ENCODE data around the gene SOAT1. TPM values are rescaled to one million over a fixed set of nuclear protein-coding genes. Genes with fewer than 3 reads are reported as not detected.

Gene SOAT1
- total RNA-seq (ENCODE audit: low replicate concordance) = 8.6 and 19.4 TPM in 2 replicates

DNA sequence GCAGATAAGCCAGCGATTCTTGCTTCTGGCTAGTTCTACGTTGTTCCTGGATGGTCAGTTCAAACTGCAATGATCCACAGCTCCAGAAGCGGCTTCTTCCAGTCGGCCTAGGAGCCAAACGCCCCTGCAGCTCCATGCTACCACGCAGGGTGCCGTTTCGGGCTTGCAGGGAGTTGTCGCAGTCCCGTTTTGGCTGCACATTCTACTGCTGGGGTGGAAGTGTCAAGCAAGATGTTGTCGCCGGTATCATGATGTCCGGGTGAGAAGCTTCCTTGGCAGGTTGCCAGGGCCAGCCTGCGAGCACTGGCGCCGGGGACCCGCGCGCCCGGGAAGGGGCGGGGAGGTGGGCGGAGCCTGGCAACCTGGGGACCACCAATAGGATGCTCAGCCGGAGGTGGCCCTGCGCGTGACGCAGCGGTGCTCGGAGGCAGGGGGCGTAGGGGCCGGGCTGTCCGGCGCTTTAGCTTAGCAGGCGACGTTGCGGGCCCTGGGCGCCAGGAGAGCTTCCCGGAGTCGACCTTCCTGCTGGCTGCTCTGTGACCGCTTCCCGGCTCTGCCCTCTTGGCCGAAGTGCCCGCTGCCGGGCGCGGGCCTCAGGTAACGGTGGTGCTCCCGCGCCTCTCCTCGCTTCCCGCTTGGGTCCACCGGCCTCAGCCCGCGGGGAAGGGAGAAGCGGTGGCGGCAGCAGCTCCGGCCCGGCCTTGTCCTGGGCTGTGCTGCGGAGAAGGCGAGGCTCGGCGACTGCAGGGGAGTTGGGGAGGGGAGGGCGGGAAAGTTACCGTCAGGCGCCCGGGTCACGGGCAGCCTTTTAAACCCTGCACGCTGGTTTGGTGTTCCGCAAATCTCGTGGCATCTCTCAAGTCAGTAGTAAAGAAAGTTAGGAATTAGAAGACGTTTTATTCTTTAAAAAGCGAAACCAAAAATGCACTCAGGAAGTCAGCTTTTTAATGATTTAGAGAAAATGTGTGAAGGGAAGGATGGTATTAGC is at the start of gene SOAT1:
Gene SOAT1, plus strand, starts transcription at position 458 of the 988 bp plus-strand sequence. CDS start 8,888 bp downstream, outside the sequence.

GRCh38 chr1:179365342-179366092 is 71.9 kb downstream of the SOAT1 start, which contains the start of gene AXDND1:
TSS of gene AXDND1 (plus strand) at chr1:179365971. CDS start at chr1:179366510, 539 bp downstream.

Other genes with a start within 250 kb of the SOAT1 start
- 14.5 and 30.3 TPM in 2 replicates for gene TOR3A, start 211.7 kb upstream of the SOAT1 start, total RNA-seq (ENCODE audit: low replicate concordance)
- gene ABL2, start 64.1 kb upstream of the SOAT1 start, total RNA-seq (ENCODE audit: low replicate concordance) = 33.1 and 64.2 TPM in 2 replicates
- 0.15 and 0.47 TPM in 2 replicates for gene AXDND1, start 72.2 kb downstream of the SOAT1 start, total RNA-seq (ENCODE audit: low replicate concordance)